DND-41 (cell line): Measurements from ENCODE around the gene CNNM2.
"Not testable (repeated sequence)": the region's sequence is repeated elsewhere in the genome, so short reads cannot be mapped to it uniquely, and the experiment has no call there.

ENCODE experiments used
- ATAC-seq: fragments of 200-7000 bp; cut with Tn5 transposase; 3 replicates; pipeline ENCODE4 v1.9.1; 2021; ENCODE audit warnings: low read depth; ENCODE audit not compliant: insufficient read depth
- DNase-seq: peaks from one replicate; pipeline ENCODE4 v3.0.0-alpha.2; 2020
- H2AFZ ChIP-seq: 2 replicates; pipeline ENCODE4 v1.6.0; 2012; ENCODE audit warnings: low read depth, low read length
- H3K27ac ChIP-seq: 2 replicates; pipeline ENCODE4 v1.5.1; 2012; ENCODE audit warnings: low read length, inconsistent platforms
- H3K27me3 ChIP-seq: fragments of 200-600 bp; sonication (generic); 2 replicates; pipeline ENCODE4 v1.6.0; 2012; ENCODE audit warnings: low read length, mild to moderate bottlenecking, inconsistent platforms; ENCODE audit not compliant: insufficient read depth, poor library complexity
- H3K36me3 ChIP-seq: 2 replicates; pipeline ENCODE4 v1.5.1; 2012; ENCODE audit warnings: low read length, inconsistent platforms; ENCODE audit not compliant: insufficient read depth
- H3K4me1 ChIP-seq: 2 replicates; pipeline ENCODE4 v1.5.1; 2012; ENCODE audit warnings: mild to moderate bottlenecking, low read length; ENCODE audit not compliant: insufficient read depth
- H3K4me2 ChIP-seq: 2 replicates; pipeline ENCODE4 v1.6.0; 2012; ENCODE audit warnings: mild to moderate bottlenecking, moderate library complexity, low read length, inconsistent platforms; ENCODE audit not compliant: insufficient read depth
- H3K4me3 ChIP-seq, 2 experiments: fragments of 200-600 bp in 1 of 2; shearing (Covaris generic) in 1 of 2; 2 replicates each; pipeline ENCODE4 v1.5.1; 2012 to 2016; ENCODE audit warnings: inconsistent platforms in 2 of 2, low read length in 2 of 2, mild to moderate bottlenecking in 2 of 2, low read depth in 1 of 2, moderate library complexity in 1 of 2
- H3K79me2 ChIP-seq: 2 replicates; pipeline ENCODE4 v1.6.0; 2012; ENCODE audit warnings: low read length, inconsistent platforms; ENCODE audit not compliant: insufficient read depth
- H3K9ac ChIP-seq: 2 replicates; pipeline ENCODE4 v1.6.0; 2012; ENCODE audit warnings: low read depth, mild to moderate bottlenecking, inconsistent platforms, low read length, moderate library complexity
- H3K9me3 ChIP-seq: 2 replicates; pipeline ENCODE4 v1.5.1; 2012; ENCODE audit warnings: low read length, moderate library complexity, mild to moderate bottlenecking, inconsistent platforms; ENCODE audit not compliant: insufficient read depth, severe bottlenecking
- H4K20me1 ChIP-seq: 2 replicates; pipeline ENCODE4 v1.6.0; 2012; ENCODE audit warnings: low read length; ENCODE audit not compliant: insufficient read depth
- EZH2 ChIP-seq: IDR thresholded peaks from 3 replicates; pipeline ENCODE4 v1.6.1; 2012; ENCODE audit warnings: borderline replicate concordance, low read depth, mild to moderate bottlenecking, moderate library complexity, low read length, inconsistent platforms; ENCODE audit not compliant: severe bottlenecking
- TF ChIP-seq, protein P1 (sequence below): IDR thresholded peaks from 2 replicates; pipeline ENCODE4 v1.5.1; 2012; ENCODE audit warnings: borderline replicate concordance, low read length, moderate library complexity, mild to moderate bottlenecking; ENCODE audit not compliant: poor library complexity, severe bottlenecking; ENCODE audit errors: extremely low read depth

The CNNM2 gene

DNA sequence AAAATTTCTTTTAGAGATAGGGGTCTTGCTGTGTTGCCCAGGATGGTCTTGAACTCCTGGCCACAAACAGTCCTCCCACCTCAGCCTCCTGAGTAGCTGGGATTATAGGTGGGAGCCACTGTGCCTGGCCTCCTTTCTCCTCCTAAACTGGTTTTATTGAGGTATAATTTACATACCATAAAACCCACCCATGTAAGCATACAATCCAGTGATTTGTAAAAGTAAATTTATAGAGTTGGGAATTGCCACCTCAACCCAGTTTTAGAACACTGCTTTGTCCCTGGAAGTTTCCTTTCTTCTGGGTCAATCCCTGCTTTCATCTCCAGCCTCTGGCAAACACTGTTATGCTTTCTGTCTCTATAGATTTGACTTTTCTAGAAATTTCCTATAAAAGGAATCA lies 49.0 kb downstream of the CNNM2 start:
- Histone ChIP-seq H3K4me3 (no peak overlapping the region), H2AFZ (no peak overlapping the region), H3K4me2 (no peak overlapping the region), H3K36me3 (no peaks in the 10 kb centered on the region), H3K27ac (no peak overlapping the region), H3K9me3 (no peaks in the 10 kb centered on the region), H3K27me3 (no peaks in the 10 kb centered on the region), H3K9ac (no peak overlapping the region), H3K79me2 (no peaks in the 10 kb centered on the region), H3K4me1 (no peaks in the 10 kb centered on the region), H4K20me1 (no peaks in the 10 kb centered on the region)
- TF ChIP-seq EZH2: no peak
- TF ChIP-seq, protein P1, sequence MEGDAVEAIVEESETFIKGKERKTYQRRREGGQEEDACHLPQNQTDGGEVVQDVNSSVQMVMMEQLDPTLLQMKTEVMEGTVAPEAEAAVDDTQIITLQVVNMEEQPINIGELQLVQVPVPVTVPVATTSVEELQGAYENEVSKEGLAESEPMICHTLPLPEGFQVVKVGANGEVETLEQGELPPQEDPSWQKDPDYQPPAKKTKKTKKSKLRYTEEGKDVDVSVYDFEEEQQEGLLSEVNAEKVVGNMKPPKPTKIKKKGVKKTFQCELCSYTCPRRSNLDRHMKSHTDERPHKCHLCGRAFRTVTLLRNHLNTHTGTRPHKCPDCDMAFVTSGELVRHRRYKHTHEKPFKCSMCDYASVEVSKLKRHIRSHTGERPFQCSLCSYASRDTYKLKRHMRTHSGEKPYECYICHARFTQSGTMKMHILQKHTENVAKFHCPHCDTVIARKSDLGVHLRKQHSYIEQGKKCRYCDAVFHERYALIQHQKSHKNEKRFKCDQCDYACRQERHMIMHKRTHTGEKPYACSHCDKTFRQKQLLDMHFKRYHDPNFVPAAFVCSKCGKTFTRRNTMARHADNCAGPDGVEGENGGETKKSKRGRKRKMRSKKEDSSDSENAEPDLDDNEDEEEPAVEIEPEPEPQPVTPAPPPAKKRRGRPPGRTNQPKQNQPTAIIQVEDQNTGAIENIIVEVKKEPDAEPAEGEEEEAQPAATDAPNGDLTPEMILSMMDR: no peak
- ATAC-seq (no peak), DNase-seq (no peak)

DNA sequence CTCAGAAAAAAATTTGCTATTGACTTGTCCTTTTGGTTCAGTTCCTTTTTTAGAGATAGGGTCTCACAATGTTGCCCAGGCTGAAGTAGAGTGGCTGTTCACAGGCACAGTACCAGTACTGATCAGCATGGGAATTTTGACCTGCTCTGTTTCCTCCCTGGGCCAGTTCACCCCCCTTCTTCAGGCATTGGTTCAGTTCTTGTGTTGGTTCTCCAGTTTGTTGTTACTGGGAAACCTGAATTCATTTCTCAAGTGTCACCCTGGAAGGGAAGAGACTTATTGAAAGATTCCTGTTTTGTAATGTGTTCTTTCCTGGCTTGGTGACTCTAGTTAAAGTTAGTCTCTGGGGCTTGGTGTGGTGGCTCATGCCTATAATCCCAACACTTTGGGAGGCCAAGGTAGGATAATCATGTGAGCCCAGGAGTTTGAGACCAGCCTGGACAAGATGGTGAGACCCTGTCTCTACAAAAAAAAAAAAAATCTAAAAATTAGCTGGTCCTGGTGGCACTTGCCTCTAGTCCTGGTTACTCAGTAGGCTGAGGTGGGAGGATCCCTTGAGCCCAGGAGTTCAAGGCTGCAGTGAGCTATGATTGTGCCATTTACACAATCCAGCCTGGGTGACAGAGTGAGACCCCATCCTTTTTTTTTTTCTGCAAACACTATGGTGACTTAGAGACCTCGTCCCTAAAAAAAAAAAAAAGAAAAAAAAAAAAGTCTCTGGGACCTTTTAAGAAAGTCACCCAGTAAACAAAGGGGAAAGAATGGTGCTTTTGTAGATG lies 52.7 kb downstream of the CNNM2 start:
- no peaks in the 10 kb centered on the region for H3K36me3 ChIP-seq
- no peak overlapping the region for H3K4me2 ChIP-seq
- H3K4me1 ChIP-seq: no peaks in the 10 kb centered on the region
- no peak overlapping the region for H3K27ac ChIP-seq
- no peak for TF ChIP-seq EZH2
- TF ChIP-seq, protein P1: no peak
- no peak overlapping the region for H2AFZ ChIP-seq
- ATAC-seq (no peak), DNase-seq (no peak)
- H3K4me3 ChIP-seq: no peak overlapping the region
- H3K9ac ChIP-seq: no peak overlapping the region
- H4K20me1 ChIP-seq: 0 out of 2 replicates have a peak, but pooled peaks cover 3% of the 10 kb centered on the region
- H3K9me3 ChIP-seq: no peaks in the 10 kb centered on the region
- no peaks in the 10 kb centered on the region for H3K27me3 ChIP-seq
- no peaks in the 10 kb centered on the region for H3K79me2 ChIP-seq

DNA sequence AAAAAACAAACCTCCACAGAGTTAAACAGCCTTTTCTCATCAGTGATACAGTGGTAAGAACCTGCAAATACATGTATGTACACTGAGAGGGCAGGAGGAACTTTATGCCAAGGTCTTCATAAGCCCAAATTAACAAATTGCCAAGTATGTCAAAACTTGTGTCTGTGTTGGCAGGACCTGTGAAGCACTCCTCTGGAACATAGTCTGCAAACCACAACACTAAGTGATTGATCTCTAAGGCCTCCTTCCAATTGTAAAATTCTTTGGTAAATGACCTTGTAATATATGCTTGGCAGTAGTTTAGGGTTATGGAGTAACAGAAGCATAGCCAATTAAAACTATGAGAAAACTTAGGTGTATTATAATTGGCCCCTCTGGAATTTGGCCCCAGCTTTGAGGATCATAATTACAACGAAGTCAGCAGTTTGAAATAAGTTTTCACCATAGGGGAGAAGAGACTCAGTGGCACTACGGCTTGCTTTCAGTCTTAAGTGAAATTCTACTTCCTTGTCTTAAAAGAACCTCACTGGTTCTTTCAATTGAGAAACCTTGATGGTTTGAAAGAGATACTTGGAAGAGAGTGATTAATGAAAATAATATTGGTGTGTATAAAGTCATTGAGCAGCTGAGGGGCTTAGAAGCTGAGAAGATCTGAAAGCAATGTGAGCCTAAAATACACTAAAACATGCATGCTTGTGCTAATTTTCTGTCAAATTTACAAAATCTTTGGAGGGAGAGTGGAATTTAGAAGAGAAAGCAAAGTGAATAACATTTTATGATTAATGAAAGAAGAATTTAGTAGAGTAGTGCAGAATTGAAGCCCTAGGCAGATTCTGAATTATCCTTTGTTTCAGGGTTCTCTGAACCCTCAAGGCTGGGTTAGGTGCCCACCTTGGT lies 57.6 kb downstream of the CNNM2 start:
- Histone ChIP-seq H4K20me1 (0 out of 2 replicates have a peak, but pooled peaks cover 3% of the 10 kb centered on the region), H3K9me3 (no peaks in the 10 kb centered on the region), H2AFZ (no peak overlapping the region), H3K4me2 (no peak overlapping the region), H3K27me3 (no peaks in the 10 kb centered on the region), H3K79me2 (no peaks in the 10 kb centered on the region), H3K36me3 (no peaks in the 10 kb centered on the region), H3K4me1 (no peaks in the 10 kb centered on the region), H3K9ac (no peak overlapping the region), H3K27ac (no peak overlapping the region), H3K4me3 (no peak overlapping the region)
- TF ChIP-seq, protein P1: no peak
- no peak for TF ChIP-seq EZH2
- ATAC-seq (no peak), DNase-seq (no peak)

DNA sequence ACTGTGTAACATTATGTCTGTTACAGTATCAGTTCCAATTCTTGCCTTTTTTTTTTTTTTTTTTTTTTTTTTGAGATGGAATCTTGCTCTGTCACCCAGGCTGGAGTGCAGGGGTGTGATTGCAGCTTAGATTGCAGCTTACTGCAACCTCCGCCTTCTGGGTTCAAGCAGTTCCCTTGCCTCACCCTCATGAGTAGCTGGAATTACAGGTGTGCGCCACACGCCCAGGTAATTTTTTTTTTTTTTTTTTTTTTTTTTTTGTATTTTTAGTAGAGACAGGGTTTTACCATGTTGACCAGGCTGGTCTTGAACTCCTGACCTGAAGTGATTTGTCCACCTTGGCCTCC lies 58.3 kb downstream of the CNNM2 start:
- H3K36me3 ChIP-seq, H3K79me2 ChIP-seq, DNase-seq, H3K4me2 ChIP-seq, H3K4me3 ChIP-seq, H3K27ac ChIP-seq, H3K9ac ChIP-seq, ATAC-seq, H4K20me1 ChIP-seq, H3K4me1 ChIP-seq, H2AFZ ChIP-seq, H3K27me3 ChIP-seq, H3K9me3 ChIP-seq: not testable (repeated sequence)
